ENCODE results near the gene NCKAP5L.

DNA sequence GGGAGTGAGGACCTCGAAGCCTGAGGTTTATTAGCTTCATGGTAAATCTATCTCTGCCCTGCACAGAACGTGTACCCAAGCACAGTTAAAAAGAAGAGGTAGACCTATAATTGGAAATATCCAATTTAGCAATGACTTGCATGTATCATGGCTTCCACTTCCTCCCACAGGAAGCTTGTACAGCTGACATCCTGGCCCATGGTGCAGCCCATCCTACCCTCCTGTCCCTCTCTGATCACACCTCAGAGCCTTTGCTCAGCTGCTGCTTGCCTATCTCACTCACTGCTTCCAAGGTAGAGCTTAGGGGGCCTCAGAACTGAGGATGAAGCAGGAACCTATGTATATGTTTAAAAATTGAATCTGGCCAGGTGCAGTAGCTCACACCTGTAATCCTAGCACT is 18.9 kb upstream of the NCKAP5L start:
- TF ChIP-seq POLR2A (IDR thresholded peaks at IDR 0.05) (no peak), POLR2AphosphoS5 (IDR thresholded peaks at IDR 0.05) (no peak)
- TF ChIP-seq, protein P1, sequence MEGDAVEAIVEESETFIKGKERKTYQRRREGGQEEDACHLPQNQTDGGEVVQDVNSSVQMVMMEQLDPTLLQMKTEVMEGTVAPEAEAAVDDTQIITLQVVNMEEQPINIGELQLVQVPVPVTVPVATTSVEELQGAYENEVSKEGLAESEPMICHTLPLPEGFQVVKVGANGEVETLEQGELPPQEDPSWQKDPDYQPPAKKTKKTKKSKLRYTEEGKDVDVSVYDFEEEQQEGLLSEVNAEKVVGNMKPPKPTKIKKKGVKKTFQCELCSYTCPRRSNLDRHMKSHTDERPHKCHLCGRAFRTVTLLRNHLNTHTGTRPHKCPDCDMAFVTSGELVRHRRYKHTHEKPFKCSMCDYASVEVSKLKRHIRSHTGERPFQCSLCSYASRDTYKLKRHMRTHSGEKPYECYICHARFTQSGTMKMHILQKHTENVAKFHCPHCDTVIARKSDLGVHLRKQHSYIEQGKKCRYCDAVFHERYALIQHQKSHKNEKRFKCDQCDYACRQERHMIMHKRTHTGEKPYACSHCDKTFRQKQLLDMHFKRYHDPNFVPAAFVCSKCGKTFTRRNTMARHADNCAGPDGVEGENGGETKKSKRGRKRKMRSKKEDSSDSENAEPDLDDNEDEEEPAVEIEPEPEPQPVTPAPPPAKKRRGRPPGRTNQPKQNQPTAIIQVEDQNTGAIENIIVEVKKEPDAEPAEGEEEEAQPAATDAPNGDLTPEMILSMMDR (IDR thresholded peaks at IDR 0.05): no peak
